Measurements from ENCODE around the gene HNF4A. TPM values are rescaled to one million over a fixed set of nuclear protein-coding genes. Genes with fewer than 3 reads are reported as not detected.

HNF4A gene
- 0.12 TPM in 1 of 2 replicates, not detected in the other for total RNA-seq

DNA sequence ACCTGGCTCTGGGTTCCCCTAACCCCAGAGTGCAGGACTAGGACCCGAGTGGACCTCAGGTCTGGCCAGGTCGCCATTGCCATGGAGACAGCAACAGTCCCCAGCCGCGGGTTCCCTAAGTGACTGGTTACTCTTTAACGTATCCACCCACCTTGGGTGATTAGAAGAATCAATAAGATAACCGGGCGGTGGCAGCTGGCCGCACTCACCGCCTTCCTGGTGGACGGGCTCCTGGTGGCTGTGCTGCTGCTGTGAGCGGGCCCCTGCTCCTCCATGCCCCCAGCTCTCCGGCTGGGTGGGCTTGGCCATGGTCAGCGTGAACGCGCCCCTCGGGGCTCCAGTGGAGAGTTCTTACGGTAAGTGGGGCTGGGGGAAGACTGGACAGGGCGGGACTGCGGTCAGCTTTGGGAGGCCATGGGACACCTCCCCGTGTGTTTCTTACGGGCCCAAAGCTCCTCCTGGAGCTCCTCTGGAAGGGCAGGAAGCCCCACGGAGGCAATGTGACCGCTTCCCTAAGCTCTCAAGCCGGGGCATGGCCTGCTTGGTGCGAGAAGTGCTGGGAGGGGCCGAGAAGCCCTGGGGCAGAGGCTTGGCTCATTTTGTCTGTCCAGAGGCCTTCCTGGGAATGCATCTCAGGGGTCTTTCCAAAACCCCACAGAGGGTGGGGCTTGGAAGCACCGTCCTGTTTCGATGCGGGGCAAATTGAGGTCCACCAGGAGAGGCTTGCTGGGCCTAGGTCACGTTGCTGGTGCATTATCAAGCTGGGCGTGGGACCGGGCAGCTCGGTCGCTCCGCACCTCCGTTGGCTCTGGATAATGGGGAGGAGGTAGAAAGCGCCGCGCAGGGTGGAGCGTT, at the start of gene HNF4A:
Gene HNF4A (plus strand): TSS at position 202 of the 855 bp plus-strand sequence. CDS start 106 bp downstream, at position 308.

DNA sequence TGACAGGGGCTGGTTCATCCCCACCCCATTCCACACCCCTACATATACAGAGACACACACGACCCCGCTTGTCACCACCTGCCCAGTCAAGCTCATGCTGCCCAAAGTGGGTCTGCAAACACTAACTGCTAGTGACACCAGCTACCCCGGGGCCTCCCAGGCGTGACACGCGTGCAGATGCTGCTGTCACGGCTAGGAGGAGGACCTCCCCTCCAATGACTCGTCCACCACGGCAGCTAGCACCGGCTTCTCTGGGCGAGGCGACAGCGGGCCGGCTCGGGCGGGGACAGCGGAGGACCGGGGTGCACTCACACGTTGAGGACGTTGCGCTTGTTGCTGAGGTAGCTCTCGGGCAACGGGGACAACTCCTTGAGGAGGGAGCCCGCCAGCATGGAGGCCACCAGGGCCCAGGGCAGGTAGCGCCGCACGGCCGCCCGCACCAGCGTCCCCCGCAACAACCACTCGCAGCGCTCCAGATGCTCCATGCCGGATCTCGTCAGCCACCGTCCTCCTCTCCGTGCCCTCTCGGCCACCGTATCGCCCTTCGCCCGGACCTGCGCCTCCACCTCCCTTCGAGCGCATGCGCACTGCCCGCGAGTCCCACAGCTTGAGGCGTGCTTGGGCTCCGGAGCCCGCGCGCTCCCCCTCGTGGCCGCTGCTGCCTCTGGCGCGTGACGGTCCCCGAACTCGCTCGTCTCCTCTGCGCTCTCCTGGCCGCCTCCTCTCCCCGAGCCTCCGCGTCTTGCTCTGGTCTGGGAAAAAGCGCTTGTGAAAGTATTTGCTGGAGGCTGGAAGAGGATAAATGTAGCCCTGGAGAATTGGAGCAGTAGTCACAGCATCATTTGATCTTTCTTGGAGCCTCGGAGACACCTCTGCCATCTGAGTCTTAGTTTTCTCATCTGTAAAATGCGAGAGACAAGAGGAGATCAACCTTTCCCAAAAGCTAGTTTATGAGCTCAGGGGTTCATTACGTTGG, 44.5 kb upstream of the HNF4A start, which contains the start of gene FITM2:
Gene FITM2 (minus strand): TSS at position 539 of the 976 bp plus-strand sequence. CDS start 54 bp downstream, at position 485.

DNA sequence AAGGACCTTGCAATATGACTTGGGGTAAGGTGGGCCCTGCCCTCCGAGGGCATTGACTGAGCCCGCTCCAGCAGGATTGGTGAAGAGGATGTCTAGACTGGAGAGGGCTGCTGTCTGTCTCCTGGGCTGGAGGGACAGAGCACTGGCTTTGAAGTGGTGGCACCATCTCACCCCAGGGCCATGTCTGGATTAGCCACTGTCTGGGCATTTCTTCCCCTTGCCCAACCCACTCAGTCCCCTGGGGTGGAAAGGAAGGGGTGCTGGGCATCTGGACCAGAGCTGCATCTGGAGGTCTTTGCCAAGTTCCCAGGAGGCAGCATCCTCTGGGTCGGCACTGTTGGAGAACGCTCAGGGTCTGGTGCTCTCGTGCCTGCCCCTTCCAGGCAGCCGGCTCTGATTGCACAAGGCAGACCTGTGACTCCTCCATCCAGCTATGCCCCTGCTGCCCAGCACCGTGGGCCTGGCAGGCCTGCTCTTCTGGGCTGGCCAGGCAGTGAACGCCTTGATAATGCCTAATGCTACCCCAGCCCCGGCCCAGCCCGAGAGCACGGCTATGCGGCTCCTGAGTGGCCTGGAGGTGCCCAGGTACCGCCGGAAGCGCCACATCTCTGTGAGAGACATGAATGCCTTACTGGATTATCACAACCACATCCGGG, 18.6 kb upstream of the HNF4A start, which contains the start of gene R3HDML:
Gene R3HDML (plus strand): TSS at position 319 of the 656 bp plus-strand sequence. CDS start 115 bp downstream, at position 434.

DNA sequence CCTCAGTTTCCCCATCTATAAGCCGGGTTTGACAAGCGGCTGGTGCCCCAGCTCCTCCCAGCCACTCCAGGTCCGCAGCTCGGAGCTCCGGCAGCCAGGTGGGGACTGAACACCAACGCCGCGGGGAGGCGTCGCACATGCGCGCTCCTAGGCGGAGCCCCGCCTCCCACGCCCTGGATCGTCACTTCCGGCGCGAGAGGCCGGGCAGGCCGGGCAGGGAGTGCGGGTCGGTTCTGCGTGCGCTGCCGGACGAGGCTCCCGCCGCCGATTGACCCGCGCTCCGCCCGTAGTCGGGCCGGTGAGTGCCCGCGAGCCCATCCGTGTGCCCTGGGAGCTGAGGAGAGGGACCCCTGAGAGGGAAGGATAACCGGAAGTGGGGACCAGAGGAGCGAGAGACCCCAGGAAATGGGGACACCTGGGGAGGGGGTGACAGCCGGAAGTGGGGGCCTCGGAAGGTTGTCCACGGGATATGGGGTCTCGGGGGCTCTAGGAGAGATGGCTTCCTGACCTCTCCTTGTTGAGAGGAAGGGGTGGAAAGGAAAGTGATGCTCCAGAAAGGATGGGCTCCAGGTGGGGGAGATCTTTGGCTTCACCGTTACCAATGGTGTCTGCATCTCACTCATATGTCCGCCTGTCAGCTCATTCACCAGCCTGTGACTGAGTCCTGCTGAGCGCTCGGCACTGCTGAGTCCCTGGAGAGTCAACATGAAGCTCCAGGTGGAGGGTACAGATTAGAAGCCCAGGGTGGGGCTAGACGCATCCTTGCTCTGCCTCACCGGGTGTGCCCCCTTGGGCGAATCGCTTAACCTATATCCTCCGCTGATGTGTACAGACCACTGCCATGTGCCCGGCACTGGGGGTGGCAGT, 120.4 kb downstream of the HNF4A start, which contains the start of gene TTPAL:
Gene TTPAL (plus strand): TSS at position 181 of the 867 bp plus-strand sequence. CDS start 4,126 bp downstream, outside the sequence.

Other genes with a start within 250 kb of the HNF4A start
- 3.0 and 6.1 TPM in 2 replicates for gene JPH2, start 168.5 kb upstream of the HNF4A start, total RNA-seq
- gene OSER1, start 144.9 kb upstream of the HNF4A start, total RNA-seq: 52.9 and 67.6 TPM in 2 replicates
- not detected in 2 replicates for gene GDAP1L1, start 108.4 kb upstream of the HNF4A start, total RNA-seq
- 8.7 and 9.4 TPM in 2 replicates for gene FITM2, start 44.5 kb upstream of the HNF4A start, total RNA-seq
- gene R3HDML, start 18.7 kb upstream of the HNF4A start, total RNA-seq: not detected in 2 replicates
- gene TTPAL, start 120.2 kb downstream of the HNF4A start, total RNA-seq: 15.3 and 20.6 TPM in 2 replicates
- 88.6 and 124 TPM in 2 replicates for gene SERINC3, start 166.4 kb downstream of the HNF4A start, total RNA-seq
- 102 and 146 TPM in 2 replicates for gene PKIG, start 226.9 kb downstream of the HNF4A start, total RNA-seq